ENCODE data around the gene MARVELD1.

Gene MARVELD1

GRCh38 chr10:97724341-97724941, 10.9 kb downstream of the MARVELD1 start:
- no peak for DNase-seq

DNA sequence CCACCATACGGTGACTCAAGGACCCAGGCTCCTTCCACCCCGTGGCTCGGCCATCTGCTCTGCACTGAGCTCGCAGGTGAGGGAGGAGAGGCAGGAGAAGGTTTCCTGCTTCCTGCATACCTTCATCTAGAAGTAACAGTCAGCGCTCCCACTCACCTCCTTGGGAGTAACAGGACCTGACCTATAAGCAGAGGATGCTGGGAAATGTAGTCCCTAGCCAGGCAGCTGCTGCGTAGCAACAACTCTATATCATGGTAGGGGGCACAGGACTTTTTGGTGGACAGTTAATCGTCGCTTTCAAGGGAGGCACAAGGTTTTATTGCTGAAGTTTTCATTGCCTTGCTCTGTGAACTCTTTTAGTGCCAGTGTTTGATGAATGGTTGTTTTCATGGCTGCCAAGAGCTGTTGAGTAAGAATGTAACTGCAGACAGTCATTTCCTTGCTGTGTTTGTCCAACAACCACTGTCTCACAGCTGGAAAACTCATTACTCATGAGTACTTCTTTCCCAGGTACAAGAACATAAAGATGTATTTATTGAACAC, 13.2 kb downstream of the MARVELD1 start:
- no peak for DNase-seq

DNA sequence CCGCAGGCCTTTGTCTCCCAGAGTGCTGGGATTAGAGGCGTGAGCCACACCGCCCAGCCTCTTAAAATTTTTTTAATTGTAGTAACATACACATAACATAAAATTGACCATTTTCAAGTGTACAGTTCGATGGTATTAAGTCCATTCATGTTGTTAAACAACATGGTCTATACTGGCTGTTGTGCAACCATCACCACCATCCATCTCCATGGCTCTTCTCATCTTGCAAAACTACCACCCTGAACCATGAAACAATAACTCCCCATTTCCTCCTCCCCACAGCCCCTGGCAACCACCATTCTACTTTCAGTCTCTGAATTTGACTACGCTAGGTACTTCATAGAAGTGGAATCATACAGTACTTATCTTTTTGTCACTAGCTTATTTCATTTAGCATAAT, 15.5 kb downstream of the MARVELD1 start:
- no peak for DNase-seq

DNA sequence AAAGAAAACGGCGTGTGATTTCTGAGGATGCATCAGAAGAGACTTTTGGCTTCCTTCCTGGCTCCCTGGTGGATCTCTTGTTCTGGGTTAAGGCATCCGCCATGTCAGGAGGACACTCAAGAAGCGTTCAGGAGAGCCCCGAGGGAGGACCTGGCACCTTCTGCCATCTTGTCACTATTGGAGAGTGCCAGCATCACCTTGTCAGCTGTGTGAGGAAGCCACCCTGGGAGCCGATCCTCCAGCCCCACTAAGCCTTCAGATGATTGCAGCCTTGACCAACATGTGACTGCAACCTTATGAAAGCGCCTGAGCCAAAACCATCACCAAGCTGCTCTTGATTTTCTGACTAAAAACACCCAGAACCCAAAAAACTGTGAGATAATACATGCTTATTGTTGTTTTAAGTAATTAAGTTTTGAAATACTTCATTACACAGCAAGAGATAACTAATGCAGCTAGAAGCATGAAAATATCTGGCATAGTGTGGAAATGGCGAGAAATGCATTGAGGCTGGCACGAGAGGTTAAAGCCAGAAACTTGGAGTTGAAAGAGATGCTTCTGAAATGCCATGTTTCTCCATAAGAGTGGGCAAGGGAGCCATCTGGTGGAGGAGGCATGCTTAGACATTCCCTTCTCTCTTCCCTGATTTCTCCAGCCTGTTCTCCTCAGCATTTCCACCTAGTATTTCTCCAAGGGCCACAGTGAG, 18.0 kb downstream of the MARVELD1 start:
- DNase-seq = no peak

- DNase-seq = no peak
Observed at GRCh38 chr10:97732052-97732359, 18.5 kb downstream of the MARVELD1 start.

DNA sequence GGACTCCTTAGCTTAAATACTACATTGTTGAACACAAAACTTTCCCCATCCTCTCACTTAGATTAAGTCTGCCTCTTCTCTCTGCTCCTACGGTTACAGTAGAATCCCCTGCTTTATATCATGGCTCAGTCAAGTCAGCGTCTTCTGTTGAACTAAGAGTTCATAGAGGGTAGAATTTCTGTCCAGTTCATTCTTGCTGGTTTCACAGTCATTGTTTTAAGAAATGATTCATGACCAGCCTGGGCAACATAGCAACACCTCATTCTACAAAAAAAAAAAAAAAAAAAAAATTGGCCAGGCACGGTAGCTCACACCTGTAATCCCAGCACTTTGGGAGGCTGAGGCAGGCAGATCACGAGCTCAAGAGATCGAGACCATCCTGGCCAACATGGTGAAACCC, 19.7 kb downstream of the MARVELD1 start:
- DNase-seq = no peak

DNA sequence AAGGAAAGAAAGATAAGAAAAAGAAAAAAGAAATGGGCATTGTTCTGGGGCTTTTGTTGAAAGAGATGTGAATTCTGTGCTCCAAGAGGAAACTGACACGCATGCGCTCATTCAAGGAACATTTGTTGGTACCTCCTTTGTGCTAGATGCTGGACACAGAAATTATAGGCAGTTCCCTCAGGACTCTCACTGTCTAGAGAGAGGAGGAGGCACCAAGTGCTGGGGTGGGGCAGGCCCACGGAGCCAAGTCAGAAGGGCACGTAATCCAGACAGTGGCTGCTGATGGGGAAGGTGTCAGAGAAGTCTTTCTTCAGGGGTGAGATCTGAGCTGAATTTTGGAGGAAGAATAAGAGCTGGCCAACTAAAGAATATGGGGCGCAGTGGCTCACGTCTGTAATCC, 20.5 kb downstream of the MARVELD1 start:
- no peak for DNase-seq

DNA sequence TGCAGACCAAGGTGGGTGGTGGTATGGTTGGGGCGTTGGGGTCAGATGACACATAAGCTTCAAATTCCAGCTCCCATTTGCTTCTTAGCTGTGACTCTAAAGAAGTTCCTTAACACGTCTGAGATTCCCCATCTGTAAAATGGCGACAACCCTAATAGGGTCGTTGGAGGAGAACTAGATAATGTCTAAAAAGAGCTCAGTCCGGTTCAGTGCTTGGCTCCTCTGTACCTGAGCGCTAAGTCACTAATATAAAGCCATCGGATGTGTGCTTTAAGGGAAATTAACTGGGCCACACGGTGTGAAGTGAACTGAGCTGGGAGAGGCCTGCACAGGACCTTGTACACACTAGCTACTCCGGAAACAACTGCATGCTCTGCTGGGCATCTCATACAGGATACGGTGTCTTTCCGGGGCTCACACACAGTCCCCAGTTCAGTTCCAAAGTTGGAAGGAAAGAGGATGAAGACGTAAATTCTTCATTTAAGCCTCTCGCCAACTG, 22.9 kb downstream of the MARVELD1 start:
- DNase-seq = no peak

GRCh38 chr10:97736902-97737769, 23.6 kb downstream of the MARVELD1 start, which contains the start of gene ZFYVE27:
ZFYVE27 (plus strand) TSS chr10:97737128; CDS start chr10:97738478, 1,350 bp downstream.
- DNase-seq = peak; percentile 94

DNA sequence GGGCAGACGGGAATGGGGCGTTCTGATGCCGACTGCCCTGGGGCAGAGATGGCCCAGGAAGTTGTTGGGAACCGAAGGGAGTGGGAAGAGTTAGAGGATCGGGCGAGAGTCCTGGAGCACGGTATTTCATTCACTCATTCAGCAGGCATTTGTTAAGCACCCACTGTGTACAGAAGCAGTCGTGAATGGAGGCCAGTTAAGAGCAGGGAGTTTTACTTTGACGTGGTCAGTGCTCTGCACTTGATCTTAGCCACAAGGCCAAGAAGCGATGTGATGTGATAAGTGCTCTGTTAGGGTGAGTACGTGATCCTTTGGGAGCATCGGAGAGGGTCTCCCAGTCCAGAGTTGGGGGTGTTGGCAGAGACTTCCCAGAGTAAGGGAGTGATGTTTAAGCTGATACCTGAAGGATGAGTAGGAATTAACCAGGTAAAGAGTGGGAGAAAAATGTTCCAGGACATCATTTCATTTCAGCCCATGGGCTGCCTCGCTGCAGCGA, 24.3 kb downstream of the MARVELD1 start:
- no peak for DNase-seq

DNA sequence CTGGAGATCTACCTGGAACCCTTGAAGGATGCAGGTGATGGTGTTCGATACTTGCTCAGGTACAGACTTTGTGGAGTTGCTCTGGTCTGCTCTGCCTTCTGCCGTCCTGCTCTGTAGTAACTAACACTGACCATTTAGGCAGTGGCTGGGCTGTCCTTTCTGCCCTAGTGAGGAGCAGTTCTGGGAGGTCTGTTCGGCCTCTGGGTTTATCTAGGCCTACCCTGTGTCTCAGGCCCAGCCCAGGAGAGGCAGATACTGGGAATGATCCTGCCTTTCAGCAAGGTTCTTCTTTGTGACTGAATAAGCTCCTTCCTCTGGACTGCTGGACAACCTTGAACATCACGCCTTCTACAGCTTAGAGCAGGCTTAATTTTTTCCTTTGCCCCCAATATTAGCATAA, 25.1 kb downstream of the MARVELD1 start:
- DNase-seq = no peak

DNA sequence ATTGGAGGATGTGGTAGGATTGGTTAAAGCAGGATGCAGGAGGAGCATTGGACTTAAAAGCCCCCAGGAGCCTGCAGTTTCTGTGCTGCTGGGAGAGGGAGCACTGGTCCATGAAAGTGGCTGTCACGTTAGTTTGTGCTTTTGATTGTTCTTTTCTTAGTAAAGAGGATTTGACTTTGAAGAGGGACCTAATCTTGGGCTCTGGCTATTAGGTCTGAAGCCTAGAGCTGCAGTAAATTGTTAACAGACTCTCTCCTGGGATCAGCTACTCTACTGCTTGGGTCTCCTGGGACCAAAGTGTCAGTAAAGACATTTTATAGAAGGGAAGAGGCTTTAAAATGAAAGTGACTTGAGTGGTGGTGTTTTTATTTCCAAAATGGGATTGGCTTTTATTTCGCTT, 27.1 kb downstream of the MARVELD1 start:
- no peak for DNase-seq

GRCh38 chr10:97743169-97743943, 29.8 kb downstream of the MARVELD1 start:
- DNase-seq = no peak

DNA sequence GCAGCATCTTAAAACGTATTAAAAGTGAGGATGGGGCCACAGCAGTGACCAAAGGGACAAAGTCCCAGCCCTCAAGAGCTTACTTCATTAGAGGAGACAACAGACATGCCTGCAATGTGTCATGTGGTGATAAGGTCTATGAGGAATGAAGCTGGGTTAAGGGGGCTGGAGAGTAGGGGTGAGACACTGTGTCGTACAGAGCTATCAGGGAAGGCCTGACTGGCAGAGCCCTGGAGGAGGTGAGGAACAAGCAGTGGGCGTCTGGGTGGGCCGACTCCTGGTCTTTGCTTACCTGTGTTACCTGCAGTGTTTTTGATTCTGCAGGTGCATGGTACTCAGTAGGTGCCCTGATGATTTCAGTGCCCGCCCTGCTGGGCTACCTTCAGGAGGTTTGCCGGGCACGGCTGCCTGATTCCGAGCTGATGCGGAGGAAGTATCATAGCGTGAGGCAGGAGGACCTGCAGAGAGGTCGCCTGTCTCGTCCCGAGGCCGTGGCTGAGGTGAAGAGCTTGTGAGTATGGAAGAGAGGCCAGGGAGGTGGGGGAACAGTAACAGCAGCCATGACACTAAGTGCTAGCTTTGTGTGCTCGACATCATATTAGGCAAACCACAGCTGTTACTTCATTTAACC, 31.0 kb downstream of the MARVELD1 start:
- DNase-seq = no peak

- no peak for DNase-seq
Observed at GRCh38 chr10:97747573-97747972, 34.0 kb downstream of the MARVELD1 start.

DNA sequence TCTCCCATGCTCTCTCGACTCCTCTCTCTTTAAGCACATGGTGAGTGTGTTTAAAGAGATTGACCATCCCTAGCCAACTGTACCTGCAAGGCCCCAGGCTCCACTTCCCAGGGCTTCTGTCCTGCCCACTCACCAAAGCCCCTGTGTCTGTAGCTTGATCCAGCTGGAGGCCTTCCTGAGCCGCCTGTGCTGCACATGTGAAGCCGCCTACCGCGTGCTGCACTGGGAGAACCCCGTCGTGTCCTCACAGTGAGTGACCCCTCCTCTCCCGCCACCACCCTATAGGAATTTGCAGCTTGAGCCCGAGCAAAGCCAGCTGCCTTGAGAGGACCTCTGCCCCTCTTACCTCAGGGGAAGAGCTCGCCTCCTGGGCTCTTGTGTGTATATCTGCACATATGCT, 34.6 kb downstream of the MARVELD1 start:
- no peak for DNase-seq

DNA sequence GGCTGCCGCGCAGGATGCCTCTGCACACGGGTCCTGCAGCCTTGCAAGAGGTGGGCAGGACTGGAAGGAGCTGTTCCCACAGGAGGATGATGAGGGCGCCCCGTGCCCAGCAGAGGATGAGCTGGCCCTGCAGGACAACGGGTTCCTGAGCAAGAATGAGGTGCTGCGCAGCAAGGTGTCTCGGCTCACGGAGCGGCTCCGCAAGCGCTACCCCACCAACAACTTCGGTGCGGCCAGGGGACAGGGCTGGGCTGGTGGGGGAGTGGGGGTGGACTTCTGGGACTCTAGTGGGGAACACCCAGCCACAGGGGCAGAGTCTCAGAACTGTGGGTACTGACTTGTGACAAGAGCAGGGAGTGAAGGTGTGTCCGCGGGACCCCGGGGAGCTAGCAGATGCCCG, 39.4 kb downstream of the MARVELD1 start:
- no peak for DNase-seq

DNA sequence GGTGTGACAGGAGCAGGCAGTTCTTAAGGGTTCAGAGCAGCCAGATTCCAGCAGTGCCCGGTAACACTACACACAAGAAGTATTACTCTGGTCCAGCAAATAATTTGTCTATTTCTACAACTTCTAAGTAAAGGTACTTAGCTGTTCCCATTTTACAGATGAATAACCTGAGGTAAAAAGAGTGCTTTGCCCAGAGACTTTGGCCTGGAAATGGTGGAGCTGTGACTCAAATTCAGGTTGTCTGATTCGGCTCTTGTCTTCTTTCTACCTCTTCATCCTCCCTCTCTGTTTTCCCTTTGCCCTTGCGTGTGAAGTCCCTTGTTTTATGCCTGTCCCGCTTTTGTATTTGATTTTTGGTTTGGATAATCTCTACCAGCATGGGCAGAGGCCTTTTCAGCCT, 41.2 kb downstream of the MARVELD1 start:
- no peak for DNase-seq

DNA sequence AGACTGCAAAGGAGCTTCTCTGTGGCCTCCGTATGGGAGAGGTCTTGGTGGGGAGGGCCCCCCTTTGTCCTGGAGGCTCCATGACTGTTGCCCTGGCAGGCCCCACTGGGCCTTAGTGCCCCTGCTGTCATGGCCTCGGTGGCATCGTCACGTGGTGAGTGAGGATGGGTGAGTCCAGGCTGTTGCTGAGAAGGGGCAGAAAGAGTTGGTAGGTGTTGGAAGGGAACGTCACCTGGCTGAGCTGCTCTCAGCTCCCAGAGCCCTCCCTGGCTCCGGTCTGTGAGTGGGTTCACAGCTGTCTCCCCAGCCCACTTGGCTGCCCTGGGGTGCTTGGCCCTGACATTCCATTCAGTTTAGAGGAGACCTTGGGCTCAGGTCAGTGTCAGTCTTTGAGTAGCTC, 42.2 kb downstream of the MARVELD1 start:
- DNase-seq = no peak

- DNase-seq = no peak
Observed at GRCh38 chr10:97757471-97757870, 43.9 kb downstream of the MARVELD1 start.

DNA sequence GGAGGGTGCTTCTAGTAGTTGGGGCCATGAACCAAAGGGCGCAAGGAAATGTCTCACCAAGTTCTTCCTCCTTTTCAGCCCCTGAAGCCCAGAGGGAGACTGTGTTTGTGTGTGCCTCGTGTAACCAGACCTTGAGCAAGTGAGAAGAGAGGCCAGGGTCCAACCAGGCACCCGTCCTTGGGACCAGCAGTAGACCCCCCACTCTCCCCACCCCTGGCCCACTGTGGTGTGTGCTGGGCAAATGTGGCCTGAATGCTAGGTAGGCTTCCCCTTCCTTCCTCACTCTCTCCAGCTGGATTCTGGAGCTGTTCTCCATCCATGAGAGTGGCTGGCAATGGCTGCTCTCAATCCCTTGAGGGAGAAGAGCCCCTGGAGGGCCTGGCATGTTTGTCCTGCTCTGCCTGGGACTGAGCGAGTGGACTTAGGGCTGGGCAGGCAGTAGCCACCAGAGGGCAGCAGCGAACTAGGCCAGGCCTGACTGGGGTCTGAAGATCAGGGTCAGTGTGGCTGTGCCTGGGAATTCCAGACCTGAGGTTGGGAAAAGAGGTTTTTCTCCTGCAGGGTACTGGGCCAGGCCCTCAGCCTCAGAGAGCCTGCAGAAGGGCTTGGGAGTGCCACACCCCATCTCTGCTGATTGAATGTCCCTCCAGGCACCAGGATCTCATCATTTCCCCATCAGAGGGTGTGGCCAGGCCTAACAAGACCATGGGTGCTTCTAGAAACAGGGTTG, 45.8 kb downstream of the MARVELD1 start:
- peak; percentile 95 for DNase-seq
